Measurements from ENCODE around the gene YBX1. TPM values are rescaled to one million over a fixed set of nuclear protein-coding genes. Genes with fewer than 3 reads are reported as not detected.
"Not testable (repeated sequence)": the region's sequence is repeated elsewhere in the genome, so short reads cannot be mapped to it uniquely, and the experiment has no call there.

Gene YBX1
- total RNA-seq, 1 donor from 2014 or later: 439 TPM

DNA sequence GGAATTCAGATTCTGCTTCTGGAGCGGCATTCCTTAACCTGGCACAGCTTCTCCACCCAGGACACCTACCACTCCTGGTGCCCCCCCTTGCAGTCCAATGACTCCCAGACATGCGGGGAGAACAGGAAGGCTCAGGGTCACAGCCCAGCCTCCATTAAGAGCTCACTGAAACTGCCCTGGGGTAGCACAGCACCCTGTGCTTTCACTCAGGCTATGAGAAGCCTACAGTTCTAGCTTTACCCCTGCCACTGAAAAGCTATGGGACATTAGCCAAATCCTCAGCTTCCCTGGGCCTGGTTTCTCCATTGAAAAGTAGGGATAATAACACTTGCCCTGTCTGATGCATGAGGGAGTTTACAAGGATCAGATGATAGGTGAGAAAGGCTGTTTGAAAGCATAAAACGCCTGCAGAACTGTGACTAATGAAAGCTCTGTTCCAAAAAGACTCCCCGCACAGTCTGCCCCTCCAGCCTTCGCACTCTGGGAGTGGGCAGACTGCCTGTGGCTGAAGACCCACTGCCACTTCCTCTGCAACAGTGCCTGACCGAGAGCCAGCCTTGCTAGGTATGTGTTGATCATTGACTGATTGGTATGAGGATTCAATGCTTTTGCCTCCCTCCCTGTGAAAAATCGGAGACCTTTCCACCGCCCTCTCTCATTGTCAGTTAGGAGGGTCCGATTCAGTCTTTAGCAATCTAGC is 60.5 kb downstream of the YBX1 start:
- ATAC-seq (no peak), DNase-seq (ENCODE audit: low spot score) (peak; percentile 41)
- intact Hi-C loops (cut with DNase I): loop anchor here (10.0 kb wide), 2 partner anchors 78 to 158 kb away; no protein-coding TSS in a partner anchor

DNA sequence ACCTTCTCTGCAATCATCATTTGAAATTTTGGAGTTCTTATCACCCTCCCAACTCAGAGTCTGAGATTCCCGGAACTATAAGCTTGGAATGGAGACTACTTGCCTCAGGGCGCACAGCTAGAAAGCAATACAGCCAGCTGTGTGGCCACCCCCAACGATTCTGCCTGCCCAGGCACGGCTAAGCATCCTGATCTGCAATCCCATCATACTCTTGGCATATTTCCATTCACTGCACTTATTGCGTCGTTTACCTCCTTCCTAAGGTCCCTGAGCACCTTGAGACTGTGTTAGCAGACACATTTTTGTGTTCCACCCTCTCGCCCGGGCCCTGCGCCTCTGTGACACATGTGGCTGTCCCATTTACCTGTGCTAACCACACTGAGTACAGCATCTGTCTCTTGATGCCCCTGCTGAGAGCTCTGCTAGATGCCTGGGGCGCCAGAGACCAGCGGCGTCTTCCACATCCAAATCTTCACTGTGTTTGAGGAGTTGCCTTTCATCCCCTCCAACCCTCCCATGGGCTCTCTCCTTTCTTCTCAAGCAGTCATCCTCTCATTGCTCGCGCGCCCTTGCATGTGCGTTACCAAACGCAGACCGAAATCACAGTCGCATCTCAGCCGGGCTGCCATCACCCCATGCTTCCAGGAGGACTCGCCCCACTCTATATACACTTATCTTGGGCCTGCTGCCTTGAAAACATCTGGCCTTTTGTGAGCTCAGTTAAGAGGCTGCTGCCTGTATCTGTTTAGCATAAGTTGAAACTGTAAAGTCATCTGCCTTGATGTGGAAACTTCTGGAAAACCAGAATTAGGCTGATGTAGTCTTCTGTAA is 61.3 kb downstream of the YBX1 start:
- ATAC-seq (no peak), DNase-seq (ENCODE audit: low spot score) (peak; percentile 27)
- intact Hi-C loops (cut with DNase I): loop anchor here (10.0 kb wide), 2 partner anchors 79 to 159 kb away; no protein-coding TSS in a partner anchor

DNA sequence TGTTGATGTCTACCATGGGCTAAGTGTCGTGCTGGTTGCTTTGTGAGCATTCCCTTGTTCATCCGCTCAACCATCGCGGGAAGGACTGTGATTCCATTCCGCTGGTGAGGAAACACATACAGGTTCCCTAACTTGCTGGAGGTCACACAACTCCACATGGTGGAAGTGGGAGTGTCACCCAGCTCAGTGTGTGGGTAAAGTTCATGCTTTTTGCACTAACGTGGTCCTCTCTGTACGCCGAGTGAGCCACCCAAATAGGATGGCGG is 61.9 kb downstream of the YBX1 start:
- DNase-seq (ENCODE audit: low spot score) (no peak), ATAC-seq (no peak)
- intact Hi-C loops (cut with DNase I): loop anchor here (10.0 kb wide), 2 partner anchors 79 to 159 kb away; no protein-coding TSS in a partner anchor

GRCh38 chr1:42745851-42746250 is 63.6 kb downstream of the YBX1 start:
- no peak for ATAC-seq
- no peak for DNase-seq (ENCODE audit: low spot score)
- intact Hi-C loops (cut with DNase I): loop anchor here (10.0 kb wide), 2 partner anchors 81 to 161 kb away; no protein-coding TSS in a partner anchor

GRCh38 chr1:42746436-42747105 is 64.4 kb downstream of the YBX1 start:
- DNase-seq (ENCODE audit: low spot score): no peak
- ATAC-seq: no peak
- intact Hi-C loops (cut with DNase I): loop anchor here (10.0 kb wide), 2 partner anchors 82 to 162 kb away; no protein-coding TSS in a partner anchor

GRCh38 chr1:42747125-42747524 is 64.9 kb downstream of the YBX1 start:
- ATAC-seq (peak; percentile 70), DNase-seq (ENCODE audit: low spot score) (no peak)
- intact Hi-C loops (cut with DNase I): loop anchor here (10.0 kb wide), 2 partner anchors 82 to 162 kb away; no protein-coding TSS in a partner anchor

DNA sequence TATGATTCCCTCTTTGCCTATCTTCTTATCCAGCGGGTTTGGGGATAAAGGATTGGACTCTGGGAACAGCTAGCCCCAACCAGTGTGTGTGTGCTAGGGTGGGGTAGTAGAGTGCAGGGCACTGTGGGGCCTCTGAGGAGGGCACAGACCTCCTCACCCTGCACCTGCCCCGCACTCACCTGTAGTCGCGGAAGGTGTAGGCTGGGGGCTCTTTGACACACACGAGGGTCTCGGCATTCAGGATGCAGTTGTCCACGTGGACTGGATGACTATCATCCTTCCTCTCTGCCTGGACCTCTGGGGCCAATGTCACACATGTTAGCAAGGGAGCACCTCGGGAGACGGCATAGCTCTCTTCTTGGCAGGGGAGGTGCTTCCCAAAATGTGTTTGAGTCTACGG is 65.8 kb downstream of the YBX1 start:
- ATAC-seq (peak; percentile 32), DNase-seq (ENCODE audit: low spot score) (no peak)
- intact Hi-C loops (cut with DNase I): loop anchor here (10.0 kb wide), 2 partner anchors 83 to 163 kb away; no protein-coding TSS in a partner anchor

DNA sequence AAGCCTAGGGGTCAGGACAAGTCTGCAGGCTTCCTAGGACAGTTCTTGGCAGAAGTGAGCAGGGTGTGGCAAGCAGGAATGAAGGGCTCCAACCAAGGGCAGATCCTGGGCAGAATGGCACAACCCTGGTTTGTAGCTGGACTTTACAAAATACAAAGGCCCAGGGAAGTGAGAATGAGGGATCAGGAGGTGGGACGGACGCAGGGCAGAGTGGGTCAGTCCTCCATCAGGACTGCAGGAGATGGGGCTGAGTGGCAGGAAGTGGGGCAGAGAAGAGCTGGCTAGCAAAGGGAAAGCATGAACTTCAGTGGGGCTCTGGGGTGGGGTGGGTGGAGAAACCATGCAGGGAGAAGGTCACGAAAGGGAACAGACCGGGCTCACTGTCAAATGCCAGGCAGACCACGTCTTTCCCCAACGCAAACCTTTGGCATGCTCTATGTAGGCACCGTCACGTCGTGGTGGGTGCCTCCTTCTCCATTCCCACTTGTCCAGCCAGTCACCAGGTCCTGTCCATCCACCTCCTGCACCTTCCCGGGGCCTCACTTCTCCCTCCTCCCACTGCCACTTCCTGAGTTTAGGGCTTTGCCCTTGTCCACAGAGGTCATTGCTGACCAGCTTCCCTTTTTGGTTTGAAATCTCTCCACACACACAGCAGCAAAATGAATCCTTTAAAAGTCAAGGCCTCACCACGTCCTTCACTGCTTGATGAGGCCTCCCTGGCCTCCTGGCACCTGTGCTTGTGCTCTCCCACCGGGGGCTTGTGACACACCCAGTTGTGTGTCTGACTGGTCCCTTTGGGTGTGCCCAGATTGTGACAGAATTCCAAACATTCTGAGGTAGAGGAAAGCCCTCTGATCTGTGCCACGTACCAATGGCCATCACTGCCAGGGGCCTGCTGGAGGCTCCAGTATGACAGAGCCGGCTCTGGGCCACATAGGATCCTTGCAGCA is 66.5 kb downstream of the YBX1 start:
- no peak for DNase-seq (ENCODE audit: low spot score)
- intact Hi-C loops (cut with DNase I): loop anchor here (10.0 kb wide), 2 partner anchors 84 to 164 kb away; no protein-coding TSS in a partner anchor
- ATAC-seq: peak; percentile 27

- ATAC-seq: no peak
- intact Hi-C loops (cut with DNase I): no loop called here
- no peak for DNase-seq (ENCODE audit: low spot score)
Observed at GRCh38 chr1:42750041-42750440, 67.8 kb downstream of the YBX1 start.

DNA sequence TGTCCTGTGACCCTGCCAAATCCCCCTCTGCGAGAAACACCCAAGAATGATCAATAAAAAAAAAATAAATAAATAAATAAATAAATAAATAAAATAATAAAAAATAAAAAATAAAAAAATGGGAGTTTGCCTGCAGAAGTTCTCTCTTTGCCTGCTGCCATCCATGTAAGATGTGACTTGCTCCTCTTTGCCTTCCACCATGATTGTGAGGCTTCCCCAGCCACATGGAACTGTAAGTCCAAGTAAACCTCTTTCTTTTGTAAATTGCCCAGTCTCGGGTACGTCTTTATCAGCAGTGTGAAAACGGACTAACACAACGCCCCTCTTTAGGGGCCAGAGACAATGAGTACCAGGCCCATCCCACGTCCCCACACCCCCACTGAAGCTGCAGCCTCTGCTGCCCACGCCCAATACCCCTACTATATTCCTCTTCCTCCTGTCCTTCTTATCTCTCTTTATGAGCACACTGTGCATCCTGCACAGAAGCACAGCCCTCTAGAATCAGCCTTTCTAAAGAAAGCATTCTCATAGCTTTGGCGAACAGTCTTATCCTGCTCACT is 69.4 kb downstream of the YBX1 start:
- intact Hi-C loops (cut with DNase I); DNase-seq (ENCODE audit: low spot score); ATAC-seq: not testable (repeated sequence)

DNA sequence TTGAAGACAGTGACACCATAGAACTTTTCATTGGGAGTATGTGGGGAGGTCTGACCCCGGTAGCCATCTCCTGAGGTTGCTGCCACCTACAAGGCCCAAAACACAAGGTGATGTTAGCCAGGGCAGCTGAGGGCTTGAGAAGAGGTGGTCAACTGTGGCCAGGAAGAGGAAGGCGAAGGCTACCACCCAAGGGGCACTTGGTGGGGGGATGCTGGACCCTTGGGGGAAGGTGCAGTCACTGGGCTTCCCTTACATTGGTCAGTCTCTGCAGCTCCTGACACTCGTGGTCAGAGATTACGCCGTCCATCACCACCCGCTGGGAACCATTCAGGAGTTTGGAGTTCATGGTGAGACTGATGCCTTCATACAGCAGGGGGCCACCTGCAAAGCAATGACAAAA is 70.1 kb downstream of the YBX1 start:
- intact Hi-C loops (cut with DNase I): no loop called here
- DNase-seq (ENCODE audit: low spot score): no peak
- ATAC-seq: no peak

DNA sequence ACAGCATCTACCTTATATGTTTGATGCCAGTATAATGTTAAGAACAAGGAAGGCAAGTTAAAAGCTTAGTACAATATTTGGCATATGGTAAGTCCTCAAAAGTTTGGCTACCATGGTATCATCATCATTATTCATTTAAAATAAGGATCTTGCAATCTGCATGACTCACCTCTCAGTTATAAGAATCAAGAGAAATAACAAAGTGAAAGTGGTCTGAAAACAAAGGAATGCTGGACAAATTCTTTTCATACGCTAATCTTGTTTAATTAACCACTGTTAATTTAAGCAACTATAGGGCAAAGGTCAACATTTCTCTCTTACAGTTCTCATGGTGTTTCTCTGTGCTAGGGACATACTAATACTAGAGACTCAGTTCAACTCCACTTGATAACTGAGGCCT is 70.9 kb downstream of the YBX1 start:
- intact Hi-C loops (cut with DNase I): no loop called here
- ATAC-seq (no peak), DNase-seq (ENCODE audit: low spot score) (no peak)

Other genes with a start within 250 kb of the YBX1 start
- gene ZMYND12, start 226.4 kb upstream of the YBX1 start, total RNA-seq: 1.6 TPM
- 41.3 TPM for gene PPCS, start 225.9 kb upstream of the YBX1 start, total RNA-seq
- 10.9 TPM for gene CCDC30, start 219.1 kb upstream of the YBX1 start, total RNA-seq
- 20.6 TPM for gene PPIH, start 24.0 kb upstream of the YBX1 start, total RNA-seq
- 243 TPM for gene CLDN19, start 57.8 kb downstream of the YBX1 start, total RNA-seq
- gene P3H1, start 84.6 kb downstream of the YBX1 start, total RNA-seq: 45.6 TPM
- gene C1orf50, start 84.8 kb downstream of the YBX1 start, total RNA-seq: 10.8 TPM
- gene TMEM269, start 102.6 kb downstream of the YBX1 start, total RNA-seq: 0.31 TPM
- 11.2 TPM for gene ERMAP, start 134.7 kb downstream of the YBX1 start, total RNA-seq
- 36.6 TPM for gene SVBP, start 135.0 kb downstream of the YBX1 start, total RNA-seq
- gene ZNF691, start 164.2 kb downstream of the YBX1 start, total RNA-seq: 9.7 TPM